Measurements from ENCODE around the gene BCAS3. TPM values are rescaled to one million over a fixed set of nuclear protein-coding genes. Genes with fewer than 3 reads are reported as not detected.

BCAS3 gene
- total RNA-seq, 1 donor from 2014 or later: 15.2 TPM

GRCh38 chr17:60717814-60718213 lies 40.2 kb downstream of the BCAS3 start:
- no peak for TF ChIP-seq CTCF (conservative IDR thresholded peaks at IDR 0.05; ENCODE audit: low read depth, low read length)
- no peak for DNase-seq (ENCODE audit: low read depth)

GRCh38 chr17:60720763-60721531 lies 43.3 kb downstream of the BCAS3 start:
- H3K4me3 ChIP-seq (ENCODE audit: low read depth, low read length): no peak overlapping the region
- peak; percentile 94 for TF ChIP-seq CTCF (conservative IDR thresholded peaks at IDR 0.05; ENCODE audit: low read depth, low read length)
- no peak for DNase-seq (ENCODE audit: low read depth)

More at GRCh38 chr17:60717814-60718213, 40.2 kb downstream of the BCAS3 start:
- H3K4me3 ChIP-seq (ENCODE audit: low read depth, low read length): no peak overlapping the region

GRCh38 chr17:60724647-60725046 lies 47.0 kb downstream of the BCAS3 start:
- H3K4me3 ChIP-seq (ENCODE audit: low read depth, low read length): no peak overlapping the region
- DNase-seq (ENCODE audit: low read depth): no peak
- no peak for TF ChIP-seq CTCF (conservative IDR thresholded peaks at IDR 0.05; ENCODE audit: low read depth, low read length)

- no peak for TF ChIP-seq CTCF (conservative IDR thresholded peaks at IDR 0.05; ENCODE audit: low read depth, low read length)
- no peak for DNase-seq (ENCODE audit: low read depth)
- H3K4me3 ChIP-seq (ENCODE audit: low read depth, low read length): no peak overlapping the region
Measured at GRCh38 chr17:60729854-60730253, 52.2 kb downstream of the BCAS3 start.

GRCh38 chr17:60730273-60730672 lies 52.6 kb downstream of the BCAS3 start:
- TF ChIP-seq CTCF (conservative IDR thresholded peaks at IDR 0.05; ENCODE audit: low read depth, low read length): no peak
- H3K4me3 ChIP-seq (ENCODE audit: low read depth, low read length): no peak overlapping the region
- no peak for DNase-seq (ENCODE audit: low read depth)

- no peak for TF ChIP-seq CTCF (conservative IDR thresholded peaks at IDR 0.05; ENCODE audit: low read depth, low read length)
Measured at GRCh38 chr17:60738287-60738686, 60.6 kb downstream of the BCAS3 start.

GRCh38 chr17:60740584-60740983 lies 62.9 kb downstream of the BCAS3 start:
- DNase-seq (ENCODE audit: low read depth): no peak
- H3K4me3 ChIP-seq (ENCODE audit: low read depth, low read length): no peak overlapping the region
- TF ChIP-seq CTCF (conservative IDR thresholded peaks at IDR 0.05; ENCODE audit: low read depth, low read length): no peak

More at GRCh38 chr17:60738287-60738686, 60.6 kb downstream of the BCAS3 start:
- H3K4me3 ChIP-seq (ENCODE audit: low read depth, low read length): no peak overlapping the region
- no peak for DNase-seq (ENCODE audit: low read depth)
